GM19025 (cell line): ENCODE results near the gene MYO7A.

ENCODE experiments used
- ATAC-seq: cut with Tn5 transposase; IDR thresholded peaks from one replicate; pipeline ENCODE4 v1.9.1; 2021; ENCODE audit warnings: mild to moderate bottlenecking, low read depth, moderate library complexity; ENCODE audit not compliant: unreplicated experiment

The MYO7A gene

DNA sequence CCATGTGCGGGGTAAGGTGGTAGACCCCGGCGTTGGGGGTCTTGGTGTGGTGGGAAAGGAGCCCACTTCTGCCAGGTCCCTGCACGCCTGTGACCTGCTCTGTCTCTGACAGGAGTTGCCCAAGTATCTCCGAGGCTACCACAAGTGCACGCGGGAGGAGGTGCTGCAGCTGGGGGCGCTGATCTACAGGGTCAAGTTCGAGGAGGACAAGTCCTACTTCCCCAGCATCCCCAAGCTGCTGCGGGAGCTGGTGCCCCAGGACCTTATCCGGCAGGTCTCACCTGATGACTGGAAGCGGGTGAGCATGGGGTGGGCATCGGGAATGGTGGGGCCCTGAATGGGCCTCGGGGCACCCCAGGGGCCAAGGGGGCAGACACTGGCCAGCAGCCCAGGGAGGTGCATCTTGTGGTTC lies 83.0 kb downstream of the MYO7A start:
- ATAC-seq, result no peak

DNA sequence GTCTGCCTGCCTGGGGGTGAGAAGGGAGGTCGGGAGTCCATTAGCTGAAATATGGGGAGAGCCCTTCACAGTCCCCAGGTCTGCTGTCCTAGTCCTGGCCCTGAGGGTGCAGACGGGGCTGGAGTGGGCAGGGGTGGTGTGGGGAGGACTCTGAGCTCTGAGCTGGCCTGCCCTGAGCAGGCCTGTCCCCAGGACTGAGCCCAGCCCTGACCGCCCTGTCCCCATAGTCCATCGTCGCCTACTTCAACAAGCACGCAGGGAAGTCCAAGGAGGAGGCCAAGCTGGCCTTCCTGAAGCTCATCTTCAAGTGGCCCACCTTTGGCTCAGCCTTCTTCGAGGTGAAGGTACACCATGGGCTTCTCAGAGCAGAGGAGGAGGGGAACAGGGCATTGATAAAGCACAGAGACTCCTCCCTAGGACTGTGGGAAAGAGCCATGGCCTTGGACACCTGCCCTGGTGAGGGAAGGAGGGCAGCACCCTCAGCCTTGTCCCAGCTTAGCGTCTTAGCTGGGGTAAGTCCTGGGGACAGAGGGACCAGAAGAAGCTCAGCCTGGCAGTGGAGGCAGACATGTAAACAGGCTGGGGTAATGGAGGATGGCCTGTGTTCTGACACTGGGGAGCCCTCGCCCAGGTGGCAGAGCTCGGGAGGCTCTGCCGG lies 83.7 kb downstream of the MYO7A start:
- ATAC-seq, result no peak

DNA sequence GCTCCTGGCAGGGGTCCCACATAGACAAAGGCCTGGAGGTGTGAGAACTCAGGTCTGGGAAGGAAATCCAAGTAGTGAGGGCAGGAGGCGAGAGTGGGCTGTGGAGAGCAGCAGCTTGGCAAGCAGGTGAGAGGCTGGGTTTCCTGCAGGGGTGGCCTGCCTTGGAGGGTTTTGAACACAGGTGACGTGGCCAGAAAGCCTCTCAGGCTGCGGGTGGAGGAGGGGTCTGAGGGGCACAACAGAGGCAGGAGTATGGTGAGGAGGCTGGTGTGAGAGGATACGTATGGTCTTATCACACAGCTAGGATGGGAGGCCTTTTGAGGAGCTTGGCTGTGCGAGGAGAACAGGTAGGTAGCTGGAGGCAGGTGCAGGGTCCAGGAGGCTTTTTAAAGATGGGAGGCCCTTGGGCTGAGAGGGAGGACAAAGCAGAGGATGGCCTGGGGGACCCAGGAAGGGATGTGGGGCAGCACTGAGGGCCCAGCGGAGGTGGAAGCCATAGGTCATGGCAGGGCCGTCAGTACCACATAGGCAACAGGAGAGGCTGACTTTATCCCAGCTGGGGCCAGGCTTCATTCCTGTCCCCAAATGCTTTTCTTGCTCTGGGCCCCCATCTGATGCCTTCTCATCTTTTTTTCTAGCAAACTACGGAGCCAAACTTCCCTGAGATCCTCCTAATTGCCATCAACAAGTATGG lies 84.4 kb downstream of the MYO7A start:
- ATAC-seq, result no peak

DNA sequence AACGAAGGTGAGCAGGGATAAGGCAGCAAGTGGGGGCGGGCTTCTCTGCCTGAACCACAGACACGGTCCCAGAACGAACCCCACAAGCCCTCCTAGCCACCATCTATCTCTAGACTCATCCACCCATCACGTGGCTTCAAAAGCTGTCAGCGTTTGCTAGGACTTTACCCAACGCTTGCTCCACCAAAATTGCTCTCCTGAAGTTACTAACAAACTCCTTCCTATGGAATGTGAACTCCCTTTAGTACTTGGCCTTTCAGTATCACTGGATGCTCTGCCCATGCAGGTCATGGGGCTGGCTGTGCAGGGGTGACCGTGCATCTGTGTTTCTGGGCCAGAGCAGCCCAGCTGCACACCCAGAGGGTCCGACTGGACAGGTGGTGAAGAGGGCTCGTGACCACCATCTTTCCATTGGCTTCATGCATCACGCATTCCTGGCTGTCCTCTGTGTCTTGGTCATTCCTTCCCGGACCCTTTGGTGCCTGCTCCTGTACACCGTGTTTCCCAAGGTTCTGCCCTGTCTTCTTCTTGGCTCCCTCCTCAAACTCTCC lies 85.1 kb downstream of the MYO7A start:
- no peak for ATAC-seq

DNA sequence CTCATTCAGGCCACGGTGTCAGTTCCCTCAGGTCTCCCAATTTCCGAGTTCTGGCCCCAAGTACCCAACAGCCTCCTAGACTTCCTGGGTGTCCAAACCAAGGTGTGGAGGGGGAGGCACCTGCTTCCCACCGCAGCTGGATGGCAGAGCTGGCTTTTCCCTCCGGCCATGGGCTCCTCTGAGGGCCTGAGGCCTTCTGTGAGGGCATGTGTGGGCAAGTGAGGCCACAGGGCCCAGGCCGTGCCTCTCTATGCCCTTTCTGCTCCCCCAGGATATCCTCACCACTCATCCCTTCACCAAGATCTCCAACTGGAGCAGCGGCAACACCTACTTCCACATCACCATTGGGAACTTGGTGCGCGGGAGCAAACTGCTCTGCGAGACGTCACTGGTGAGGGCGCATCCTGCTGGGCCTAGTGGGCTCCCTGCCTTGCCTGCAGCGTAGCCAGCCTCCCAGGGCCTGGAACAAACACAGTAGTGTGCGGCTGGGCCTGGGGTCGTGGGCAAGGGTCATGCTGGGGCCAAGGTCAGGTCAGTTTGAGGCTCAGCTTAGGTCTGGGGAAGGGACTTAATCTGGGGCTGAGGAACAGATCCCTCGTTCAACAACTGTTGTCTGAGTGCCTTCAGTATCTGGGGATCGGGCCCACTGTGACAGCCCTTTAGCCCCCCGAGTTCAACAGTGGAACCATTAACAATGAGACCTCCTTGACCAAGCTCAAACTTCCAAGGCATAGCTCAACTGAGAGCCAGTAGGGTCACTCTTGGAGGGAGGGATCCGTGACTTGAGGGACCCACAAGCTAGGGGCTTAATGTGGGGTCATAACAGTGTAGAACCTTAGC lies 85.8 kb downstream of the MYO7A start:
- no peak for ATAC-seq

DNA sequence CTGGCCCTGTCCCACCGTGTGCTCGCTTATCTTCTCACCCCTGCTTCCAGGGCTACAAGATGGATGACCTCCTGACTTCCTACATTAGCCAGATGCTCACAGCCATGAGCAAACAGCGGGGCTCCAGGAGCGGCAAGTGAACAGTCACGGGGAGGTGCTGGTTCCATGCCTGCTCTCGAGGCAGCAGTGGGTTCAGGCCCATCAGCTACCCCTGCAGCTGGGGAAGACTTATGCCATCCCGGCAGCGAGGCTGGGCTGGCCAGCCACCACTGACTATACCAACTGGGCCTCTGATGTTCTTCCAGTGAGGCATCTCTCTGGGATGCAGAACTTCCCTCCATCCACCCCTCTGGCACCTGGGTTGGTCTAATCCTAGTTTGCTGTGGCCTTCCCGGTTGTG lies 86.5 kb downstream of the MYO7A start:
- ATAC-seq, result no peak

DNA sequence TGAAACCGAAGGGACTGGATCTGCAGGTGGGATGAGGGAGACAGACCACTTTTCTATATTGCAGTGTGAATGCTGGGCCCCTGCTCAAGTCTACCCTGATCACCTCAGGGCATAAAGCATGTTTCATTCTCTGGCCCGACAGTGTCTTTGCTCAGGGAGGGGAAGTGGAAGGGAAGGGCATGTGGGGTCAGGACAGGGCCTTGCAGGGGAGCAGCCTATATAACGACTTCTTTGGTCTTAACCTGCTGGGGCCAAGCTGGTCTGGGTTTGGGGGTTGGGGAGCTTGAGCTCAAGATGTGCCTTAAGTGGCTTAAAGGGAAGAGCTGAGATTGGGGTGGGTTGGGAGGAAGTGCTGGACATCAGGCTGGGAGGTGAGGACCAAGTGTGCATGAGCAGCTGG lies 87.1 kb downstream of the MYO7A start:
- no peak for ATAC-seq

DNA sequence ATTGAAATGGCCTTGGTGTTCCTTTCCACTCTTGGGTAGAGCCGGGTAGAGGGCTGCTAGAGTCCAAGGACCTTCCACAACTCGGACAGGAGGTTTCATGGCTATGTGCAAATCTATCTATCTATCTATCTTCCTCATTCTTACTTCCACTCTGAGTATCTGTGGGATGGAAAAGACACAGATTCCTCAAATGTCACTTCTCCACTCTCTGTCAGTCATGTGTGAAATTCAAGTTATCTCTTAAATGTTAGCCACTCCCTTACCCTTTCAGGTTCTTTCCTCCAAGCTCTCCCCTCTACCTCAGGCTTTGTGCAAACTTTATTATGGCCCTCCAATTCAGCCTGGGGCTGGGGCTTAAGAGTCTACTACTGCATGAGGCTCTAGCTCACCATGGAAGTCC lies 89.1 kb downstream of the MYO7A start:
- ATAC-seq, result no peak

DNA sequence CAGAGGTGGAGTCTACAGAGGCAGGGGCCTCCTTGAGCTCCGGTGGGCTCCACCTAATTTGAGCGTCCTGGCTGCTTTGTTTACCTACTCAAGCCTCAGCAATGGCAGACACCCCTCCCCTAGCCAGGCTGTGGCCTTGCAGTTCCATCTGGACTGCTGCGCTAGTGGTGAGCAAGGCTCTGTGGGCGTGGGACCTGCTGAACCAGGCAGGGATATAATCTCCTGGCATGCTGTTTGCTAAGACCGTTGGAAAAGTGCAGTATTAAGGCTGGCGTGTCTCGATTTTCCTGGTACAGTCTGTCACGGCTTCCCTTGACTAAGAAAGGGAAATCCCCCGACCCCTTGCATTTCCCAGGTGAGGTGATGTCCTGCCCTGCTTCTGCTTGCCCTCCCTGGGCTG lies 95.8 kb downstream of the MYO7A start:
- no peak for ATAC-seq

DNA sequence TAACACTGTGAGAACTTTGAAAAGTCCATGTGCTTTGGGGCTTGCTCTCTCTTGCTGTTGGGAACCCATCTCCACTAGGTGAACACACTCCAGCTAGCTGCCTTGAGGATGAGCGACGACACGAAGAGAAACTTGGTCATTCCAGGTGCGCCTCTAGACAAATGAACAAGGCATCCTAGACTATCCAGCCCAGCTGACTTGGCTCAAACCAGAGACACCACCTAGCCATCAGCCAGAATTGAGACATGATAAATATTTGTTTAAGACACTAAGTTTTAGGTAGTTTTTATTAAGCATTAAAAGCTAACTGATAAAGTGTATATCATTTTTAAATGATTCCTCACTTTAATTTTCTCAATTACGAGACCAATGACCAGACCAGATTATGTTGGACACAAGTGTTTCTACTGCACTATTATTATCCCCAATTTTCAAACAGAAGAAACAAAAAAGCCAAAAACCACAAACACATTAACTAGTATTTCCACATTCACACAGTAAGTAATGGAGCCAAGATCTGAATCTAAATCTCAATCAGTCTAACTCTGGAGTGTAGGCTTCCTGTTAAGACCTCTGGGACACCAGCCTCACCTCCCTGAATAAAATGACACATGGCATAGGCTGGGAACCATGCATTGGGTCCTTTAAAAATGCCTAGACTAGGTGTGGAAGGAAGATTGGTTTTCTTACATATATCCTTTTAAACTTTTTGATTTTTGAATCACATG lies 103.0 kb downstream of the MYO7A start:
- no peak for ATAC-seq

DNA sequence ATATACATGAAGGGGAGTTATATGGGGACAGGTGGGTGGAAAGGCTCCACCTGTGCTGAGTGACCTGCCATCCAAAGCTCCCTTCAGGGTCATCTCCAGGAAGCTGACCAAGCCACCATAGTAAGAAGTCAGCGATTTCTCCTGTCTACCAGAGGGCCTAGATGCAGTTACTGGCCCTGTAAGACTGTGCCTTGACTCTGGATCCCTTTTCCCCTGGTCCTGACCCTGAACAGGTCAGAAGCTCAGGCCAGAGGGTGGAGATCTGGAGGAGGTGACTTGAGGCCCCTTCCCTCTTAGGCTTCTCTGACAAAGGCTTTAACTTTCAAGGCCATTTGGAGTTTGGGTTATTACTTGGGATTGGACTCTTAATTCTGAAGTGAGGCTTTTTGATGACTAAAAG lies 103.8 kb downstream of the MYO7A start:
- no peak for ATAC-seq

DNA sequence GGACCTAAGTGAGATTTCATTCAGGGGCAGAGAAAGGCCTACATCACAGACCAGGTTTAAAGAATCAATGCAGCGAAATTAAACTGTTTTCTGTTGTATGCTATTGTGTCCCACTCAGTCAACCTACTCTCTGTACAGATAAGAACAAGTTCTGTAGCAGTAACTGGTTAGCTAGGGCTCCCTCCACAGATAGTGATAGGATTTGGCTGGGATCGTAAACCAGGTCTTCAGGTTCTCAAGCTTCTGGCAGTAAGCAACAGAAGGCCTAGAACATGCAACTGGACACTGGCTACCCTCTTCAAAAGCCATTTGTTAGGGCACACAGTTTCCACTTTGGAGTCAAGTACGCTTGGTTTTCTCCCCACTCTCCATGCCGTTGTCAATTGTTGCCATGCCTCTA lies 104.2 kb downstream of the MYO7A start:
- no peak for ATAC-seq

DNA sequence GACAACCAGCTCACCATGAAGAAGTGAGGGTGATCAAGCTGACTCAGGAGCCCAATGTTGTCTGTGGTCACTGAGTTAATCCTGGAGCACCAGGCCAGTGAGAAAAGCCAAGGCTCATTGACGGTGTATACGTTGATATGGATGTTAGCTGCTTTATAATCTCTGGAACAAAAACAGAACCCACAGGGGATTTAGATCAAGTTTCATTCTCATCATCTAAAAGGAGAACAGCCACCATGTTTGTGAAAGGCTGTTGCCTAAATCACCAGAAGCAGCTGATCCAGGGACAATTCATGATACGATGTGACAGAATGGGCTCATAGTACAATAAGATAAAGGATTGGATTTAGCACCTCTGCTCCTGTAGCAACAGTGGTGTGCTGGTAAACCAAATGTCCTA lies 105.0 kb downstream of the MYO7A start:
- no peak for ATAC-seq

DNA sequence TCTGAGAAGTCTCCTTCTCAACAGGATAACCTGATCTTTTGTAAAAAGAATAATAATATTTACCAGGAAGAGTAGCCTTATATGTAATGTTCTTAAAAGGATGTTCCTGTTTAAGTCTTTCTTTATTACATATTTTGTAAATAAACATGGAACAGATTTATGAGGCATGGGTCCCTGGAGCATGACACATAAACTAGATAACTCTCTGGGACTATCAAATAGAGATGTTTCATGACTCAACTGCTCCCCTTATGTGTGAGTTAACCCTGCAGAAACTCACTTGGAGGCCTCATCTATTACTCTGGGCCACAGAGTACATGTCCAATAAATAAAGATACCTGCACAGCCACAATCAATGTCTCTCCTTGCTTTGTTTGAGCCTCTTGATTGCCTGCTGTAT lies 108.9 kb downstream of the MYO7A start:
- no peak for ATAC-seq

DNA sequence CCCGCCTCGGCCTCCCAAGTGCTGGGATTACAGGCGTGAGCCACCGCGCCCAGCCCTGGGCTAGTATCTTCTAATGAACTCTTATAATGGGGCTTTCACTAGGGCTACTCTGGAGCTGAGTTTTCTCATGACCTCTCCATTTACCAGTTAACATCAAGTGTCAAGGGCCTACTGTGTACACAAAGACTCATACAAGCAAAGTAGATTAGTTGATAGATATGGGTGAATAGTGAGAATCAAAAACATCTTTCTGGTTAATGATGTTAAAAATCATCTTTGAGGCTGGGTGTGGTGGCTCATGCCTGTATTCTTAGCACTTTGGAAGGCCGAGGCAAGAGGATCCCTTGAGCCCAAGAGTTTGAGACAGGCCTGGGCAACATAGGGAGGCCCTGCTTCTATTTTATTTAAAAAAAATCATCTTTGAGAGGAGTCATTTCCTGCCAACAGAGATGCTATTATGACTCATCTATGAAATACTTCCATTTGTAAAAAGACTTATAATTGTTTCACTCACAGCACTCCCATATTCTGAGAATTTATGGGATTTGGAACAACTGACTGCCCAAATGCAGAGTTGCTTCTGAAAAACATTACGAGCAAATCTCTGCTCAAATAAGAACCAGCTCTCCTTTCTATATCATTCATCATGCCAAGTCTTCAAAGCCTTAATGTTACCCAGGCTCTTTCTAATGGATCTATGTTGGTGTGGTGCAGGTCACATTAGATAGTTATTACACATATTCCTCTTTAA lies 116.4 kb downstream of the MYO7A start:
- no peak for ATAC-seq

DNA sequence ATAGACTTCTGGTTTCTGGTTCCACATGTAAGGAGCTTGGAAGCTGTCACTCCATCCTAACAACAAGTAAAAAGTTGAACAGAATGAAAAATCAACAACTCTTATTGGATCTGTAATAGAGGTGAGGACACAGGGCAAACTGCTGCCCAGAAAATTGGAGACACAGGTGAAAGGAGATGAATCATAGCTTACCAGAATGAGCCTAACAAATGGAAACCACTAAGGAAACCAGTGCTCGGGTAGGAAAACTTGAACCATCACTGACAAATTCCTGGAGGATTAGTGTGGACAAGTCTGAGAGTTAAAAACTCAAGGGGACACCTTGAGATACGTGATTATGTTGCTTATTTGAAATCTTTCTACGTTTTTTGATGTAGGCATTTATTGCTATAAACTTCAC lies 121.4 kb downstream of the MYO7A start:
- no peak for ATAC-seq

DNA sequence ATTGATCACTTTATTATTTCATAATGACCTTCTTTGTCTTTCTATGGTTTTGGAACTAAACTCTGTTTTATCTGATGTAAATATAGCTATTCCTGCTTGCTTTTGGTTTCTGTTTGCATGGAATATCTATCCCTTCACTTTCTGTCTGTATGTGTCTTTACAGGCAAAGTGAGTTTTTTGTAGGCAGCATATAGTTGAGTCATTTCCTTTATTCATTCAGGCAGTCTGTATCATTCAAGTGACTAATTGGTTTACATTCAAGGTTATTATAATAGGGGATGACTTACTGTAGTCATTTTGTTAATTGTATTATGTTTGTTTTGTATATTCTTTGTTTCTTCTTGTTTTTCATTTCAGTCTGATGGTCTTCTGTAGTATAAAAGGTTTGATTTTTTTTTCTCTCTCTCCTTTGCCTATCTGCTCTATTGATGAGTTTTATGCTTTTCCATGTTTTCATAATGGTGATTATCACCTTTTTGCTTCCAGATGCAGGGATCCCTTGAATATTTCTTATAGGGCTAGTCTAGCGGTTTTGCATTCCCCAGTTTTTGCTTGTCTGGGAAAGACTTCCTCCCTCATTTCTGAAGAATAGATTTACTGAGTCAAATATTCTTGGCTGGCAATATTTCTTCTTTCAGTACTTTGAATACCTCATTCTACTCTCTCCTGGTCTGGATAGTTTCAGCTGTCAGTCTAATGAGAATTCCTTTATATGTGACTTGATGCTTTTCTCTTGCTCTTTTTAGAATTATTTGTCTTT lies 123.0 kb downstream of the MYO7A start:
- ATAC-seq, result no peak

DNA sequence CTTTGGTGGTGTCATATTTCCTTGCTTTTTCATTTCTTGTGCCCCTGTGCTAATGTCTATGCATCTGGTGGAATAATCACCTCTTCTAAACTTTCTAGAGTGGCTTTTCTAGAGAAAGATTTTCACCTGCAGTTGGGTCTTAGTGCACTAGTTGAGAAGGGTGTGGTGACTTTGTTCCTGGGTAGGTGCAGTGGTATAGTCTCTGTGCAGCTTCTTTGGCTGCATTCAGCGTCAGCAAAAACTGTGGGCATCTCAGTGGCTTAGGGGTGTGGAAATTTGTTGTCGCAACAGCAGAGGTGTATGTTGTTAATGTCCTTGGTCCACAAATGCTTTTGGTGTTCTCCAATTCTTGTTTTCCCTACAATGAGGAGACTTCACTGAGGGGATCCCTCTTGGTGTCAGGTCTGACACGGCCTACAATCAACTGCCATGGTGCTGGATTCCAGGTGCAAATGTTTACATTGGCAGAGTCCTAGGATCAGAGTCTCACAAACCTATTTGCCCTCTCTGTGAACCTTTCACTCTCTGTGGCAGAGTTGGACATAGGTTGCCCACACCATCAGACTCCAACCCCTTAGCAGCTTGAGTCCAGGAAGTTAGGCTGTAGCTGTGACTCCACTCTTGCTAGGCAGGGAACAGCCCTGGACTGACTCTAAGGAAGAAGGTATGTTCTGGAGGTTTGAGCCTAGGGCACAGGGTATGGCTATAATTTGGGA lies 124.7 kb downstream of the MYO7A start:
- ATAC-seq, result no peak

DNA sequence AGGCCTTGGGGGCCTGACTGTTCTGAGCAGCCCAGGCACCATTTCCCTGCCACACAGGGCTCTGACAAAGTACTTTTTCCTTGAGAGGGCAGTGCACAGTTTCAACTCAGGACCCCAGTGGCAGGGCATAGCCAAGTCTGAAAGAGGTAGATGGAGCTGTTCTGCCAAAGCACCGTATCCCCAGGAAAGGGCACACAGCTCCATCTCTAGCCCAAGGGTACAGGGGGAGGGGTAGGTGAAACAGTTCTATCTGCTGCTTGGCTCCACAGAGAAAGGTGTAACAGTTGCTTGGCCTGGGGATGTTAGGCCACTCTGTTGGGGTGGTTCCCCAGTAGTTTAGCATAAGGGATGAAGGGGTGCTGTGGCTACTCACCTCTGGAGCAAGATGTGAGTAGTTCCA lies 125.6 kb downstream of the MYO7A start:
- no peak for ATAC-seq
